Keratinocyte (primary cell): Measurements from ENCODE around the gene CTAGE1. TPM values are rescaled to one million over a fixed set of nuclear protein-coding genes. Genes with fewer than 3 reads are reported as not detected.
A peak's percentile ranks its signal among the peaks of the same experiment; 100 is the strongest.

Experiments
- DNase-seq: peaks from one replicate; pipeline ENCODE4 v3.0.0-alpha.2; 2011; ENCODE audit warnings: low read depth, missing footprints, low spot score
- FAIRE-seq: peaks from 2 replicates; lab custom pipeline; 2011; peaks lifted over from hg19 to GRCh38; lab: Jason Lieb, UNC
- H2AFZ ChIP-seq: 2 replicates; pipeline ENCODE4 v1.6.0; 2012; ENCODE audit warnings: low read length, control low read depth, inconsistent platforms; ENCODE audit not compliant: control insufficient read depth
- H3K27ac ChIP-seq: 2 replicates; pipeline ENCODE4 v1.5.1; 2011; ENCODE audit warnings: low read length; ENCODE audit not compliant: control insufficient read depth, insufficient read depth
- H3K27me3 ChIP-seq: 3 replicates; pipeline ENCODE4 v1.6.0; 2011; ENCODE audit warnings: low read length; ENCODE audit not compliant: control insufficient read depth, insufficient read depth; ENCODE audit errors: extremely low read depth
- H3K36me3 ChIP-seq, 2 experiments: 2 replicates in 1 of 2; 3 replicates in 1 of 2; pipeline ENCODE4 v1.5.1; 2011; ENCODE audit warnings: low read length in 2 of 2, mild to moderate bottlenecking in 1 of 2; ENCODE audit not compliant: control insufficient read depth in 2 of 2, insufficient read depth in 2 of 2; ENCODE audit errors: extremely low read depth in 1 of 2
- H3K4me1 ChIP-seq: 3 replicates; pipeline ENCODE4 v1.5.1; 2011; ENCODE audit warnings: low read length; ENCODE audit not compliant: control insufficient read depth, insufficient read depth; ENCODE audit errors: extremely low read depth
- H3K4me2 ChIP-seq: 3 replicates; pipeline ENCODE4 v1.6.0; 2011; ENCODE audit warnings: low read depth, low read length; ENCODE audit not compliant: control insufficient read depth, insufficient read depth; ENCODE audit errors: extremely low read depth
- H3K4me3 ChIP-seq, 3 experiments: fragments of 200-600 bp in 1 of 3; sonication (generic) in 1 of 3; 2 replicates in 2 of 3; 3 replicates in 1 of 3; pipeline ENCODE4 v1.5.1; 2011 to 2016; ENCODE audit warnings: low read length in 3 of 3, mild to moderate bottlenecking in 3 of 3, control low read depth in 2 of 3, inconsistent platforms in 1 of 3, low read depth in 1 of 3, mixed read lengths in 1 of 3, mixed run types in 1 of 3, moderate library complexity in 1 of 3; ENCODE audit not compliant: control insufficient read depth in 2 of 3, insufficient read depth in 2 of 3; ENCODE audit errors: extremely low read depth in 1 of 3
- H3K79me2 ChIP-seq: 2 replicates; pipeline ENCODE4 v1.6.0; 2012; ENCODE audit warnings: low read length; ENCODE audit not compliant: control insufficient read depth, insufficient read depth
- H3K9ac ChIP-seq: 3 replicates; pipeline ENCODE4 v1.6.0; 2011; ENCODE audit warnings: low read length; ENCODE audit not compliant: control insufficient read depth, insufficient read depth; ENCODE audit errors: extremely low read depth
- H3K9me1 ChIP-seq: 3 replicates; pipeline ENCODE4 v1.6.0; 2011; ENCODE audit warnings: low read length; ENCODE audit not compliant: control insufficient read depth, insufficient read depth; ENCODE audit errors: extremely low read depth
- H3K9me3 ChIP-seq: 2 replicates; pipeline ENCODE4 v1.5.1; 2012; ENCODE audit warnings: low read depth, low read length; ENCODE audit not compliant: control insufficient read depth
- H4K20me1 ChIP-seq: 3 replicates; pipeline ENCODE4 v1.6.0; 2011; ENCODE audit warnings: low read length; ENCODE audit not compliant: control insufficient read depth, insufficient read depth; ENCODE audit errors: extremely low read depth
- CTCF ChIP-seq, 3 experiments: IDR thresholded peaks in 1 of 3; conservative IDR thresholded peaks in 1 of 3; optimal IDR thresholded peaks in 1 of 3; 2 replicates in 2 of 3; 3 replicates in 1 of 3; pipeline versions ENCODE3 to v1.5.1; 2011; ENCODE audit warnings: low read length in 3 of 3, mild to moderate bottlenecking in 3 of 3, moderate library complexity in 2 of 3, control low read depth in 1 of 3, inconsistent platforms in 1 of 3; ENCODE audit not compliant: insufficient read depth in 2 of 3; ENCODE audit errors: extremely low read depth in 1 of 3
- EZH2 ChIP-seq: IDR thresholded peaks from one replicate; pipeline ENCODE4 v1.6.1; 2012; ENCODE audit warnings: inconsistent platforms, mild to moderate bottlenecking, low read length, moderate library complexity
- dilution Hi-C: fragments of 300-500 bp; cut with MboI; formaldehyde crosslinking; loops from one replicate; pipeline ENCODE4 v1.7.0; 2020; ENCODE audit warnings: low sequenced_read_pairs; ENCODE audit not compliant: extremely low pct_ligation_motif_present
- polyA plus RNA-seq, 5 experiments: library from polyadenylated mRNA; depleted of rRNA in 3 of 5; stranded (reverse) in 3 of 5; stranded (forward) in 1 of 5; unstranded in 1 of 5; fragments of >200 nt; gene quantifications; 1 replicate in 1 of 5; 2 replicates in 3 of 5; 3 replicates in 1 of 5; pipeline versions ENCODE4 v1.2.1 to v1.2.3, GENCODE V29; 2011 to 2012; ENCODE audit warnings: missing spikeins in 2 of 5, low read depth in 1 of 5, low replicate concordance in 1 of 5

The CTAGE1 gene
- polyA plus RNA-seq, 1 donor (not counting 4 experiments of a cell fraction or from before 2014, with no cell fraction given), result not detected

DNA sequence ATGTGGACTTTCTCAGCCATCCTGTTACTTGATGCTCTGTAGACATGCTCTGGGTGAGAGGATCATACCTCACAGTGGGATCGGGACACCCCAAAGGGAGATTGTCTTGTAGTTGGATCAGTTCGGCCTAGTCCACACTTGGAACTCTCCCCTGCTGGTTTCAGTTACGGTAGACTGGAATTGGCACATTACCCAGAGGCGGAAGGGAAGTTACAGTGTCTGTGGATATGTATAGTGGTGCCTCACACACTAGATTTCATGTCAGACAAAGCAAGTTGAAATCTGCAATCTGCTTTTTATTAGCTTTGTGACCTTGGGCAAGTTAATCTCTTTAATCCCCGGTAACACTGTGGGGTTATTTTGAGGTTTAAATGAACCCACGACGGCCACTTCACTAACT, 16.2 kb upstream of the CTAGE1 start:
- no peak overlapping the region for H3K27ac ChIP-seq
- no peaks in the 10 kb centered on the region for H3K27me3 ChIP-seq
- H3K4me2 ChIP-seq, result no peak overlapping the region
- no peaks in the 10 kb centered on the region for H3K36me3 ChIP-seq
- H3K9me3 ChIP-seq, result no peaks in the 10 kb centered on the region
- no peaks in the 10 kb centered on the region for H4K20me1 ChIP-seq
- FAIRE-seq (peak; percentile 59), DNase-seq (no peak)
- TF ChIP-seq CTCF (optimal IDR thresholded peaks at IDR 0.05 in 1 of 3, IDR thresholded peaks at IDR 0.05 in 1 of 3, conservative IDR thresholded peaks at IDR 0.05 in 1 of 3; ENCODE audit: extremely low read depth in 1 of 3, insufficient read depth in 2 of 3, low read length in 3 of 3) (no peak), EZH2 (no peak)
- no peak overlapping the region for H3K9ac ChIP-seq
- peaks cover 24% of the 10 kb centered on the region for H3K4me1 ChIP-seq
- dilution Hi-C loops, result no loop called here
- peak overlapping the region; percentile 44 for H2AFZ ChIP-seq
- H3K9me1 ChIP-seq, result no peaks in the 10 kb centered on the region
- no peak overlapping the region for H3K4me3 ChIP-seq
- no peaks in the 10 kb centered on the region for H3K79me2 ChIP-seq

DNA sequence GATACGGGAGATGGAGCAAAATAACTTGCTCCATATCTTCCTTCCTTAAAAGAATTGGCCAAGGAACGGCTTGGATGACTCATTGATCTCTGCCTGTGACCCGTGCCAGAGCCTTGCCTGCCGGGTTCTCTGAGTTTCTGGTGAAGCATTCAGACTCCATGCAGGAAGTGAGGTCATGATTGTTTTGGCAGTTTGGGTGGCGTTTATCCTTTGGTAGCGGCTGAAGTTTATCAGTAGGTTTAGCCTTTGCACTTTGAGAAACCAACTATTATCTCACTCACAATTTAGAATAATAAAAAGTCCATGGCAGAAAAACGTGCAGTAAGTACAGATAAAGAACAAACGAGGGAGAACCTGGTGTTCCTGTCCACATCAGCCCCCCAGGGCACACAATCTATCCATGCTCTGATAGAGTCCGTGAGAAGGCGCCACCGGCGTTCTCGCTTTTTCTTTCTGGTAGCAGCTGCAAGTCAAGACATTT, 15.0 kb upstream of the CTAGE1 start:
- no peaks in the 10 kb centered on the region for H4K20me1 ChIP-seq
- no peak for TF ChIP-seq CTCF (optimal IDR thresholded peaks at IDR 0.05 in 1 of 3, IDR thresholded peaks at IDR 0.05 in 1 of 3, conservative IDR thresholded peaks at IDR 0.05 in 1 of 3; ENCODE audit: extremely low read depth in 1 of 3, insufficient read depth in 2 of 3, low read length in 3 of 3)
- TF ChIP-seq EZH2, result no peak
- peak overlapping the region; percentile 48 for H3K9ac ChIP-seq
- no peaks in the 10 kb centered on the region for H3K79me2 ChIP-seq
- no peaks in the 10 kb centered on the region for H3K9me3 ChIP-seq
- H3K36me3 ChIP-seq, result no peaks in the 10 kb centered on the region
- peak overlapping the region; percentile 70 for H2AFZ ChIP-seq
- peak overlapping the region; percentile 25 for H3K4me2 ChIP-seq
- H3K4me3 ChIP-seq, result peak overlapping the region in 1 of 3 experiments; percentile 0
- H3K27ac ChIP-seq, result peak overlapping the region; percentile 70
- DNase-seq (no peak), FAIRE-seq (peak; percentile 95)
- no peaks in the 10 kb centered on the region for H3K9me1 ChIP-seq
- H3K27me3 ChIP-seq, result no peaks in the 10 kb centered on the region
- dilution Hi-C loops, result no loop called here
- peaks cover 24% of the 10 kb centered on the region for H3K4me1 ChIP-seq
